K562 (cell line): ENCODE data around the gene ACTN1. TPM values are rescaled to one million over a fixed set of nuclear protein-coding genes. Genes with fewer than 3 reads are reported as not detected.

ENCODE experiments used
- ATAC-seq: fragments of 200-7000 bp; cut with Tn5 transposase; 3 replicates; pipeline ENCODE4 v1.9.1; 2020; ENCODE audit warnings: moderate library complexity
- BruUV-seq: library from RNA; stranded (reverse); fragments of 400-500 nt; replicated peaks from 2 replicates; lab custom pipeline; 2021; lab: Mats Ljungman, UMichigan
- CTCF ChIA-PET: fragments of 300-600 bp; formaldehyde crosslinking; extraction: SDS; loops from one replicate; lab custom pipeline; 2021; ENCODE audit warnings: low intra/inter-chr PET ratio; lab: Yijun Ruan, JAX
- POLR2A ChIA-PET: fragments of 300-600, 350-650 bp; sonication (Branson Sonifier 250); formaldehyde crosslinking; extraction: SDS; loops from one replicate; lab custom pipeline; 2021; ENCODE audit warnings: antibody characterized with exemption, inconsistent platforms; lab: Yijun Ruan, JAX
- DNase-seq, 4 experiments: peaks; one replicate each; pipeline versions ENCODE4 v3.0.0 to v3.0.0-alpha.2; 2011 to 2018; ENCODE audit warnings: low spot score in 3 of 4, mixed read lengths in 3 of 4; ENCODE audit errors: extremely low read depth in 1 of 4
- FAIRE-seq: peaks from 2 replicates; lab custom pipeline; 2011; peaks lifted over from hg19 to GRCh38; lab: Jason Lieb, UNC
- H2AFZ ChIP-seq: 2 replicates; pipeline ENCODE4 v1.6.0; 2011; ENCODE audit warnings: low read depth, low read length, control low read depth, inconsistent platforms
- H3K27ac ChIP-seq: fragments of 200-600 bp; 3 replicates; pipeline ENCODE4 v1.8.0; 2011; ENCODE audit warnings: low read depth, mild to moderate bottlenecking, control low read depth, inconsistent platforms, low read length, moderate library complexity, mixed read lengths; ENCODE audit errors: extremely low read depth
- H3K27me3 ChIP-seq, 2 experiments: fragments of 300-600 bp in 1 of 2; 2 replicates in 1 of 2; 3 replicates in 1 of 2; pipeline versions ENCODE4 v1.6.0 to v1.8.0; 2011; ENCODE audit warnings: inconsistent platforms in 2 of 2, low read length in 2 of 2, mild to moderate bottlenecking in 1 of 2, mixed read lengths in 1 of 2, moderate library complexity in 1 of 2; ENCODE audit not compliant: control insufficient read depth in 2 of 2, insufficient read depth in 2 of 2
- H3K36me3 ChIP-seq: fragments of 300-600 bp; 3 replicates; pipeline ENCODE4 v1.8.0; 2011; ENCODE audit warnings: mild to moderate bottlenecking, low read length, inconsistent platforms; ENCODE audit not compliant: control insufficient read depth, insufficient read depth
- H3K4me1 ChIP-seq, 2 experiments: fragments of 200-600 bp in 1 of 2; replicated peaks in 1 of 2; 2 replicates in 1 of 2; 3 replicates in 1 of 2; pipeline versions ENCODE4 v1.5.1 to v1.8.0; 2011; ENCODE audit warnings: inconsistent platforms in 2 of 2, low read length in 2 of 2, mild to moderate bottlenecking in 1 of 2, mixed read lengths in 1 of 2, moderate library complexity in 1 of 2; ENCODE audit not compliant: control insufficient read depth in 2 of 2, insufficient read depth in 2 of 2
- H3K4me2 ChIP-seq: 2 replicates; pipeline ENCODE4 v1.6.1; 2011; ENCODE audit warnings: low read length, control low read depth, inconsistent platforms, mixed read lengths; ENCODE audit not compliant: insufficient read depth
- H3K4me3 ChIP-seq: fragments of 200-600 bp; sonication (generic), shearing (Covaris generic); 2 replicates; pipeline ENCODE4 v1.5.1; 2016; ENCODE audit warnings: control low read depth, inconsistent platforms
- H3K79me2 ChIP-seq: fragments of 200-600 bp; 3 replicates; pipeline ENCODE4 v1.8.0; 2011; ENCODE audit warnings: low read length, inconsistent platforms; ENCODE audit not compliant: control insufficient read depth, insufficient read depth
- H3K9ac ChIP-seq, 2 experiments: 2 replicates each; pipeline versions ENCODE4 v1.6.0 to v1.6.1; 2011; ENCODE audit warnings: low read depth in 2 of 2, low read length in 2 of 2, control low read depth in 1 of 2, inconsistent platforms in 1 of 2, mild to moderate bottlenecking in 1 of 2, mixed read lengths in 1 of 2; ENCODE audit not compliant: insufficient read depth in 1 of 2
- H3K9me1 ChIP-seq: one replicate; pipeline ENCODE4 v1.6.0; 2011; ENCODE audit warnings: inconsistent platforms, mild to moderate bottlenecking, low read length, moderate library complexity; ENCODE audit not compliant: control insufficient read depth, insufficient read depth
- H3K9me3 ChIP-seq: replicated peaks from 2 replicates; pipeline ENCODE4 v1.5.1; 2011; ENCODE audit warnings: low read depth, low read length, inconsistent platforms; ENCODE audit not compliant: control insufficient read depth, insufficient read depth
- H4K20me1 ChIP-seq: replicated peaks from 2 replicates; pipeline ENCODE4 v1.6.1; 2011; ENCODE audit warnings: low read length, inconsistent platforms, mixed read lengths; ENCODE audit not compliant: control insufficient read depth, insufficient read depth
- EGR1 ChIP-seq: fragments of 450-650 bp; conservative IDR thresholded peaks from 2 replicates; pipeline ENCODE4 v1.6.1; 2017; ENCODE audit warnings: mild to moderate bottlenecking
- ELK1 ChIP-seq: sonication (generic); formaldehyde crosslinking; IDR thresholded peaks from 2 replicates; pipeline ENCODE4 v1.8.1; 2022; ENCODE audit warnings: missing genetic modification reagents
- FOSL1 ChIP-seq: fragments of 200-800 bp; sonication (Bioruptor generic); conservative IDR thresholded peaks from 2 replicates; pipeline ENCODE4 v1.6.1; 2016; ENCODE audit warnings: missing genetic modification characterization, missing compliant biosample characterization
- HMG20A ChIP-seq: fragments of 450-650 bp; formaldehyde crosslinking; conservative IDR thresholded peaks from 2 replicates; pipeline ENCODE4 v1.4.0; 2020; ENCODE audit warnings: mild to moderate bottlenecking, mixed read lengths
- ILK ChIP-seq: fragments of 450-650 bp; IDR thresholded peaks from 2 replicates; pipeline ENCODE4 v1.6.1; 2016; ENCODE audit warnings: missing genetic modification characterization, low read depth, mild to moderate bottlenecking, missing compliant biosample characterization, moderate library complexity, borderline replicate concordance
- JUN ChIP-seq, 2 experiments: sonication (generic) in 1 of 2; formaldehyde crosslinking in 1 of 2; IDR thresholded peaks; 2 replicates each; pipeline versions ENCODE4 v1.6.1 to v1.8.0; 2012 to 2022; ENCODE audit warnings: borderline replicate concordance in 2 of 2, mild to moderate bottlenecking in 2 of 2, improper control_type of control experiment in 1 of 2, low read depth in 1 of 2, low read length in 1 of 2, missing genetic modification reagents in 1 of 2
- JUND ChIP-seq, 2 experiments: IDR thresholded peaks; 2 replicates in 1 of 2; 3 replicates in 1 of 2; pipeline ENCODE4 v1.6.1; 2011; ENCODE audit warnings: borderline replicate concordance in 2 of 2, low read depth in 2 of 2, low read length in 2 of 2, improper control_type of control experiment in 1 of 2, missing biosample characterization in 1 of 2, missing genetic modification characterization in 1 of 2, missing genetic modification reagents in 1 of 2
- RNF2 ChIP-seq: sonication (generic); IDR thresholded peaks from 2 replicates; pipeline ENCODE4 v1.6.1; 2016
- TAF9B ChIP-seq: fragments of 450-650 bp; IDR thresholded peaks from 2 replicates; pipeline ENCODE4 v1.6.1; 2018; ENCODE audit warnings: mild to moderate bottlenecking; ENCODE audit not compliant: partially characterized antibody
- TFAP4 ChIP-seq: sonication (generic); formaldehyde crosslinking; IDR thresholded peaks from 2 replicates; pipeline ENCODE4 v1.8.0; 2022; ENCODE audit warnings: missing genetic modification reagents, mild to moderate bottlenecking, moderate library complexity, borderline replicate concordance
- ZNF174 ChIP-seq: fragments of 250-450 bp; sonication (Bioruptor Pico); IDR thresholded peaks from 2 replicates; pipeline ENCODE4 v1.4.0; 2020; ENCODE audit warnings: mild to moderate bottlenecking
- ZNF592 ChIP-seq: fragments of 450-650 bp; IDR thresholded peaks from 2 replicates; pipeline ENCODE4 v1.6.1; 2017; ENCODE audit warnings: antibody characterized with exemption, mild to moderate bottlenecking
- WGBS: fragments of 100-300 bp; shearing (Covaris generic); methylation state at CpG from one replicate; pipeline ENCODE4 v1.1.6; 2016; ENCODE audit warnings: low coverage, mixed read lengths; ENCODE audit not compliant: insufficient coverage; ENCODE audit errors: missing lambda C conversion rate; 5-methylcytosine and 5-hydroxymethylcytosine counted together
- in situ Hi-C: fragments of 300-500 bp; cut with MboI; formaldehyde crosslinking; loops from 4 replicates; pipeline ENCODE4 v1.15.0; 2018; ENCODE audit warnings: inconsistent platforms, mixed read lengths
- intact Hi-C: fragments of 100-400 bp; cut with micrococcal nuclease; formaldehyde crosslinking; loops from 2 replicates; pipeline ENCODE4 v1.14.2; 2022
- polyA plus RNA-seq, 8 experiments: library from polyadenylated mRNA; depleted of rRNA in 4 of 8; stranded (reverse) in 5 of 8; unstranded in 3 of 8; fragments of >200 nt; fragmentation: Nextera tagmentation in 2 of 8; fragmentation: Illumina TruSeq in 1 of 8; extraction: Ambion mirVana in 2 of 8; extraction: Trizol in 1 of 8; gene quantifications; 2 replicates each; pipeline versions ENCODE4 v1.2.1 to v1.2.3, GENCODE V29; 2011 to 2014; ENCODE audit warnings: inconsistent platforms in 1 of 8, missing spikeins in 1 of 8
- total RNA-seq, 7 experiments: library from RNA; depleted of rRNA in 6 of 7; stranded (reverse); fragments of >200 nt in 6 of 7; fragmentation: Illumina TruSeq in 2 of 7; extraction: Trizol in 2 of 7; gene quantifications; 2 replicates each; pipeline versions ENCODE4 v1.2.1 to v1.2.3, GENCODE V29; 2011 to 2021; ENCODE audit warnings: low replicate concordance in 1 of 7

The ACTN1 gene
- total and polyA plus RNA-seq, 9 of the 15 experiments (the other 6 are each of a cell fraction or from before 2014, with no cell fraction given), result 2.2 to 67.7 (median 34.5) TPM

- TF ChIP-seq ILK (tag) (no peak), RNF2 (no peak), ELK1 (CRISPR knock-in tag) (no peak), TAF9B (no peak), HMG20A (CRISPR knock-in tag) (no peak)
Observed at GRCh38 chr14:69006346-69006745, 27.2 kb upstream of the ACTN1 start (continued).

GRCh38 chr14:69005432-69006148 lies 26.5 kb upstream of the ACTN1 start:
- H3K9ac ChIP-seq, result no peak overlapping the region
- no peaks in the 10 kb centered on the region for H3K79me2 ChIP-seq
- WGBS, result 6% methylated on average over 11 of the region's 11 CpGs
- no peaks in the 10 kb centered on the region for H3K36me3 ChIP-seq
- in situ Hi-C loops (no loop called here), intact Hi-C loops (loop anchor here (10.0 kb wide), 1 partner anchor 91 kb away; no protein-coding TSS in a partner anchor)
- peaks cover 0 to 4% of the 10 kb centered on the region in 2 experiments; a peak in 2 of 5 replicates for H3K4me1 ChIP-seq
- FAIRE-seq (peak; percentile 58), ATAC-seq (peak; percentile 36; the same call in 1 of the 3 replicates), DNase-seq (peak in 1 of 4 experiments; percentile 20)
- no TSS peak for BruUV-seq
- H3K9me3 ChIP-seq, result no peaks in the 10 kb centered on the region
- H3K4me3 ChIP-seq, result no peak overlapping the region
- H3K27ac ChIP-seq, result no peak overlapping the region
- ChIA-PET CTCF (interaction anchor here (0.6 kb wide), 1 partner anchor 93 kb away, joined by 3 read pairs; no protein-coding TSS in a partner anchor), POLR2A (interaction anchor here (0.6 kb wide), 1 partner anchor 26 kb away, joined by 3 read pairs; no protein-coding TSS in a partner anchor)
- no peaks in the 10 kb centered on the region for H3K9me1 ChIP-seq
- no peak overlapping the region for H3K4me2 ChIP-seq
- no peaks in the 10 kb centered on the region for H4K20me1 ChIP-seq
- H3K27me3 ChIP-seq, result 0 out of 5 replicates have a peak, but pooled peaks cover 0 to 5% of the 10 kb centered on the region in 2 experiments
- no peak overlapping the region for H2AFZ ChIP-seq
- TF ChIP-seq ZNF174 (CRISPR knock-in tag) (no peak), JUND (IDR thresholded peaks at IDR 0.05; ENCODE audit: borderline replicate concordance, low read depth, low read length) (peak; percentile 63; the same call in 1 of the 2 replicates), JUND (tag; IDR thresholded peaks at IDR 0.05; ENCODE audit: borderline replicate concordance, low read depth, low read length) (no peak), FOSL1 (peak; percentile 34; the same call in 1 of the 2 replicates), JUN (IDR thresholded peaks at IDR 0.05; ENCODE audit: borderline replicate concordance, low read depth, low read length) (0 out of 2 replicates have a peak, but pooled peaks have one; percentile 33), JUN (CRISPR knock-in tag; IDR thresholded peaks at IDR 0.05; ENCODE audit: borderline replicate concordance) (no peak), ZNF592 (no peak), EGR1 (peak; percentile 14; the same call in 1 of the 2 replicates), TFAP4 (CRISPR knock-in tag) (peak; percentile 45; the same call in 1 of the 2 replicates)
